ENCODE data around the gene AK4. TPM values are rescaled to one million over a fixed set of nuclear protein-coding genes. Genes with fewer than 3 reads are reported as not detected.
"Not testable (repeated sequence)": the region's sequence is repeated elsewhere in the genome, so short reads cannot be mapped to it uniquely, and the experiment has no call there.

The AK4 gene
- total RNA-seq, 1 donor from 2014 or later = 52.9 TPM

DNA sequence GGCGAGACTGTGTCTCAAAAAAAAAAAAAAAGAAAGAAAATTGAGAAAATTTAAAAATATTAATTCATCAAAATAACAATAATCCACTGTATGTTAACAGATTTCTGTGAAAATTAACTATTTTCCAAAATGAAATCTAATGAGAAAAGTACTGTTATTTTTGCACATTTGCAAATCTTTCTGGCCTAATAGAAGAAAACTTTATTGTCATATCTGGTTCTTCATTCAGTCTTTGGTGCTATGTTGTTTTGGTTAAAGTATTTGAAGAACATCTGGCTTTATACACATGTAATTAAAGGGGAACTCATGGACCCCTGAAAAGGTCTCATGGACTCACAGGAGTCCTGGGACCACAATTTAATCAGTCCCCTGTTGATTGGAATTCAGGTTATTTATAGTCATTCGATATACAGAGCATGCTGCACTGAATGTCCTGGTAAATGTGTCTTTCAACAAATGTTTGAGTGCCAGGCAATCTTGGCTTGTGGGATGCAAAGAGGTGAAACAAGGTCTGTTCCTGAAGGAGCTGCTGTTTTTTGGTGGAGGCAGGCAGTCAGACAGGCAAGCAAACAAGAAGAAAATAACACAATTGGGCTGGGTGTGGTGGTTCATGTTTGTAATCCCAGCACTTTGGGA, 9.0 kb downstream of the AK4 start:
- DNase-seq (ENCODE audit: low read depth) (no peak), FAIRE-seq (no peak)
- Histone ChIP-seq H3K4me3 (ENCODE audit: low read depth, low read length) (no peak overlapping the region), H3K27me3 (ENCODE audit: control insufficient read depth, insufficient read depth, low read length) (no peaks in the 10 kb centered on the region), H3K36me3 (ENCODE audit: control insufficient read depth, insufficient read depth, low read length) (no peaks in the 10 kb centered on the region)
- TF ChIP-seq, protein P1, sequence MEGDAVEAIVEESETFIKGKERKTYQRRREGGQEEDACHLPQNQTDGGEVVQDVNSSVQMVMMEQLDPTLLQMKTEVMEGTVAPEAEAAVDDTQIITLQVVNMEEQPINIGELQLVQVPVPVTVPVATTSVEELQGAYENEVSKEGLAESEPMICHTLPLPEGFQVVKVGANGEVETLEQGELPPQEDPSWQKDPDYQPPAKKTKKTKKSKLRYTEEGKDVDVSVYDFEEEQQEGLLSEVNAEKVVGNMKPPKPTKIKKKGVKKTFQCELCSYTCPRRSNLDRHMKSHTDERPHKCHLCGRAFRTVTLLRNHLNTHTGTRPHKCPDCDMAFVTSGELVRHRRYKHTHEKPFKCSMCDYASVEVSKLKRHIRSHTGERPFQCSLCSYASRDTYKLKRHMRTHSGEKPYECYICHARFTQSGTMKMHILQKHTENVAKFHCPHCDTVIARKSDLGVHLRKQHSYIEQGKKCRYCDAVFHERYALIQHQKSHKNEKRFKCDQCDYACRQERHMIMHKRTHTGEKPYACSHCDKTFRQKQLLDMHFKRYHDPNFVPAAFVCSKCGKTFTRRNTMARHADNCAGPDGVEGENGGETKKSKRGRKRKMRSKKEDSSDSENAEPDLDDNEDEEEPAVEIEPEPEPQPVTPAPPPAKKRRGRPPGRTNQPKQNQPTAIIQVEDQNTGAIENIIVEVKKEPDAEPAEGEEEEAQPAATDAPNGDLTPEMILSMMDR (IDR thresholded peaks at IDR 0.05; ENCODE audit: insufficient read depth, low read length, severe bottlenecking) = no peak

DNA sequence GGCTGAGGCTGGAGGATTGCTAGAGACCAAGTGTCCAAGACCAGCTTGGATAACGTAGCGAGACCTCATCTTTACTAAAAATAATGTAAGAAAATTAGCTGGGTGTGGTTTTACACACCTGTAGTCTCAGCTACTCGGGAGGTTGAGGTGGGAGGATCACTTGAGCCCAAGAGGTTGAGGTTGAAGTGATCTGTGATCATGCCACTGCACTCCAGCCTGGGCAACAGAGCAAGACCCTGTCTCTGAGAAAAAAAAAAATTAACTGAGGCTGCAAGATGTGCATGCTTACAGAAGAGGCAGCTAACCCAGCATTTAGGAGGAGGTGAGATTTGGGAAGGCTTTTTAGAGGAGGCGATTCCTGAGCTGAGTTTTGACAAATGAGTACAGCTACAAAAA, 9.5 kb downstream of the AK4 start:
- DNase-seq (ENCODE audit: low read depth) = no peak
- no peak for FAIRE-seq
- Histone ChIP-seq H3K4me3 (ENCODE audit: low read depth, low read length) (no peak overlapping the region), H3K36me3 (ENCODE audit: control insufficient read depth, insufficient read depth, low read length) (no peaks in the 10 kb centered on the region), H3K27me3 (ENCODE audit: control insufficient read depth, insufficient read depth, low read length) (no peaks in the 10 kb centered on the region)
- TF ChIP-seq, protein P1 (IDR thresholded peaks at IDR 0.05; ENCODE audit: insufficient read depth, low read length, severe bottlenecking) = no peak

DNA sequence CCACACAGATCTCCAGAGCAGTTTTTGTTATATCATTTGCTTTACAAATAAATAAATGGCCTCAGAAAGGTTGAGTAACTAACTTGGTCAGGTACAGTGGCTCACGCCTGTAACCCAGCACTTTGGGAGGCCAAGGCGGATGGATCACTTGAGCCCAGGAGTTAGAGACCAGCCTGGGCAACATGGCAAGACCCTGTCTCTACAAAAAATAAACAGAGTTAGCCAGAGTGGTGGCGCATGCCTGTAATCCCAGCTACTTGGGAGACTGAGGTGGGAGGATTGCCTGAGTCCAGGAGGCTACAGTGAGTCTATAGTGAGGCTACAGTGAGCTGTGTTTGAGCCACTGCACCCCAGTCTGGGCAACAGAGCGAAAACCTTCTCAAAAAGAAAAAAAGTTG, 11.3 kb downstream of the AK4 start:
- not testable (repeated sequence) for DNase-seq (ENCODE audit: low read depth); H3K36me3 ChIP-seq (ENCODE audit: control insufficient read depth, insufficient read depth, low read length); FAIRE-seq; H3K27me3 ChIP-seq (ENCODE audit: control insufficient read depth, insufficient read depth, low read length); H3K4me3 ChIP-seq (ENCODE audit: low read depth, low read length)

DNA sequence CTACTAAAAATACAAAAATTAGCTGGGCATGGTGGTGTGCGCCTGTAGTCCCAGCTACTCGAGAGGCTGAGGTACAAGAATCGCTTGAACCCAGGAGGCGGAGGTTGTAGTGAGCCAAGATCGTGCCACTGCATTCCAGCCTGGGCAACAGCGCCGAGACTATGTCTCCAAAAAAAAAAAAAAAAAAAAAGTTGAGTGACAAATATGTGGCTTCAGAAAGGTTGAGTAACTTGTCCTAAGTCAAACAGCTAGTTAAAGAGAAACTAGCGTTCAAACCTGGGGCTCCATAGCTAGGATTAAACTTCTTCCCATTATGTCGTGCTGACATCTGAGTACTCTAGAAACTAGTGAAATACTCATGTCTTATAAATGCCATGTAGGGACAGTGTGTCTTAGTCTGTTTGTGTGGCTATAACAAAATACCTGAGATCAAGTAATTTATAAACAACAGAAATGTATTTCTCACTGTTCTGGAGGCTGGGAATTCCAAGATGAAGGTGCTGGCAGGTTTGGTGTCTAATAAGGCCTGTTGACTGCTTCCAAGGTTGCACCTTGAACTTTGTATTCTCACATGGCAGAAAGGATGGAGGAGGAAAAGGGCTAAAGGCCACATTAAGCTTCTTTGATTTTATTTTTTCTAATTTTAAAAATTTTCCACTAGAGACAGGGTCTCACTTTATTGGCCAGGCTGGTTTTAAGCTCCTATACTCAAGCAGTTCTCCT, 12.0 kb downstream of the AK4 start:
- H3K36me3 ChIP-seq (ENCODE audit: control insufficient read depth, insufficient read depth, low read length) = no peaks in the 10 kb centered on the region

DNA sequence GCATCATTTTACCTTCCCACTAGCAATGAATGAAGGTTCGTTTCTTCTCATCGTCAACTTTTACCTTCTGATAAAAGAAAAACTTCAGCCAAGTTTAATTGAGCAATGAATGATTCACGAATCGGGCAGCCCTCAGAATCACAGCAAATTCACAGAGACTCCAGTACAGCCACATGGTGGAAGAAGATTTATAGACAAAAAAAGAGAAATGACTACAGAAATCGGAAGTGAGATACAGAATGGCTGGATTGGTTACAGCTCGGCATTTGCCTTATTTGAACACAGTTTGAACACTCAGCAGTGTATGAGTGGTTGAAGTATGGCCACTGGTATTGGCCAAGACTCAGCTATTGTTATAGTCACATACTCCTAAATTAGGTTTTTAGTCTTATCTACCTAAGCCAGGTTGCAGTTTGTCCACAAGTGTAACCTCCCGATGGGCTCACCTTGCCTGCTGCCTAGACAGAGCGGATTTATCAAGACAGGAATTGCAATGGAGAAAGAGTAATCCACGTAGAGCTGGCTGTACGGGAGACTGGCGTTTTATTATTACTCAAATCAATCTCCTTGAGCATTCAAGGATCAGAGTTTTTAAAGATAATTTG, 15.3 kb downstream of the AK4 start:
- Histone ChIP-seq H3K4me3 (ENCODE audit: low read depth, low read length) (no peak overlapping the region), H3K36me3 (ENCODE audit: control insufficient read depth, insufficient read depth, low read length) (no peaks in the 10 kb centered on the region), H3K27me3 (ENCODE audit: control insufficient read depth, insufficient read depth, low read length) (no peaks in the 10 kb centered on the region)
- TF ChIP-seq, protein P1 (IDR thresholded peaks at IDR 0.05; ENCODE audit: insufficient read depth, low read length, severe bottlenecking) = no peak
- FAIRE-seq (no peak), DNase-seq (ENCODE audit: low read depth) (no peak)

More for the DNA sequence above, 12.0 kb downstream of the AK4 start:
- H3K27me3 ChIP-seq (ENCODE audit: control insufficient read depth, insufficient read depth, low read length) = no peaks in the 10 kb centered on the region
- FAIRE-seq (no peak), DNase-seq (ENCODE audit: low read depth) (no peak)
- no peak overlapping the region for H3K4me3 ChIP-seq (ENCODE audit: low read depth, low read length)
- TF ChIP-seq, protein P1 (IDR thresholded peaks at IDR 0.05; ENCODE audit: insufficient read depth, low read length, severe bottlenecking) = no peak

DNA sequence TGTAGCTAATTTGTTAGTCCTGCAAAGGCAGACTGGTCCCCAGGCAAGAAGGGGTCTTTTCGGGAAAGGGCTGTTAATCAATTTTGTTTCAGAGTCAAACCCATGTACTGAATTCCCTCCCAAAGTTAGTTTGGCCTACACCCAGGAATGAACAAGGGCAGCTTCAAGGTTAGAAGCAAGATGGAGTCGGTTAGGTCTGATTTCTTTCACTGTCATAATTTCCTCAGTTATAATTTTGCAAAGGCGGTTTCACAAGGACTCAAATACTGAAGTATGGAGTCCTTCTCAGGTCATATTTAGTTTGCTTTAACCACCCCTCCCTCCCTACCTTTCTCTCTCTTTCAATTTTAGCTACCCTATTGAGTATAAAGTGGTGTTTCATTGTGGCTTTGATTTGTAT, 16.1 kb downstream of the AK4 start:
- not testable (repeated sequence) for DNase-seq (ENCODE audit: low read depth); FAIRE-seq

More for the DNA sequence above, 16.1 kb downstream of the AK4 start:
- not testable (repeated sequence) for H3K27me3 ChIP-seq (ENCODE audit: control insufficient read depth, insufficient read depth, low read length); H3K36me3 ChIP-seq (ENCODE audit: control insufficient read depth, insufficient read depth, low read length); H3K4me3 ChIP-seq (ENCODE audit: low read depth, low read length)

Measured in bronchial epithelial cell (primary cell).